Neutrophil (primary cell): ENCODE measurements around the gene NLRP6.

Experiments used
- H3K27ac ChIP-seq: fragments of 200-600 bp; sonication (generic); 2 replicates; pipeline ENCODE4 v1.5.1; 2016; ENCODE audit warnings: mild to moderate bottlenecking, moderate library complexity
- H3K27me3 ChIP-seq: fragments of 200-600 bp; sonication (generic); 2 replicates; pipeline ENCODE4 v1.6.0; 2016; ENCODE audit warnings: mild to moderate bottlenecking
- H3K36me3 ChIP-seq: fragments of 200-600 bp; sonication (generic); 2 replicates; pipeline ENCODE4 v1.5.1; 2017
- H3K4me1 ChIP-seq, 2 experiments: fragments of 200-600 bp in 1 of 2; sonication (generic) in 1 of 2; 1 replicate in 1 of 2; 2 replicates in 1 of 2; pipeline versions ENCODE4 v1.5.1 to v1.6.1; 2013 to 2016; ENCODE audit warnings: low read depth in 1 of 2, low read length in 1 of 2, mild to moderate bottlenecking in 1 of 2, moderate library complexity in 1 of 2; ENCODE audit not compliant: control insufficient read depth in 1 of 2, insufficient read depth in 1 of 2
- H3K4me3 ChIP-seq, 2 experiments: fragments of 200-600 bp in 1 of 2; sonication (generic) in 1 of 2; 1 replicate in 1 of 2; 2 replicates in 1 of 2; pipeline ENCODE4 v1.5.1; 2013 to 2016; ENCODE audit warnings: low read depth in 1 of 2, low read length in 1 of 2, mild to moderate bottlenecking in 1 of 2, moderate library complexity in 1 of 2
- H3K9me3 ChIP-seq: fragments of 200-600 bp; sonication (generic); 2 replicates; pipeline ENCODE4 v1.5.1; 2016
- TF ChIP-seq, protein P1 (sequence below): fragments of 200-600 bp; sonication (generic); IDR thresholded peaks from 2 replicates; pipeline ENCODE4 v1.5.1; 2016; ENCODE audit warnings: antibody characterized with exemption

NLRP6 gene

DNA sequence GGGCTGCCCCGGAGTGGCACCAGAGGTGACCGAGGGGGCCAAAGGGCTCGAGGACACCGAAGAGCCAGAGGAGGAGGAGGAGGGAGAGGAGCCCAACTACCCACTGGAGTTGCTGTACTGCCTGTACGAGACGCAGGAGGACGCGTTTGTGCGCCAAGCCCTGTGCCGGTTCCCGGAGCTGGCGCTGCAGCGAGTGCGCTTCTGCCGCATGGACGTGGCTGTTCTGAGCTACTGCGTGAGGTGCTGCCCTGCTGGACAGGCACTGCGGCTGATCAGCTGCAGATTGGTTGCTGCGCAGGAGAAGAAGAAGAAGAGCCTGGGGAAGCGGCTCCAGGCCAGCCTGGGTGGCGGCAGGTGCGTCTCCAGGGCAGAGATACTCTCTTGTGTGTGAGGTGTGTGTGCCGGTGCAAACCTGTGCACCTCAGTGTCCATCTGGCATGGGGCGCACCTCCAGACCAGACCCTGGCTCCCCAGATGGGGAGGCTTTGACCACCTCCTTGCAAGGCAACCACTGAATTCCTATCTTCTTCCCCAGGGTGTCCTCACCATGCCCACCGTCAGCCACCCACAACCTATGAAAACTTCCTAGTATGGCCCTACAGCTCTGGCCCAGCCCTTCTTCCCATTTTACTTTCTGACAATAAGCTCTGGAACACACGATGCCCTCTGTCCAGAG lies 3.4 kb downstream of the NLRP6 start:
- Histone ChIP-seq H3K36me3 (peaks cover 53% of the 10 kb centered on the region), H3K4me1 (peaks cover 54 to 56% of the 10 kb centered on the region in 2 experiments), H3K27ac (peak overlapping the region; percentile 86), H3K27me3 (peaks cover 97% of the 10 kb centered on the region), H3K9me3 (no peaks in the 10 kb centered on the region), H3K4me3 (peak overlapping the region; percentile 84)
- TF ChIP-seq, protein P1, sequence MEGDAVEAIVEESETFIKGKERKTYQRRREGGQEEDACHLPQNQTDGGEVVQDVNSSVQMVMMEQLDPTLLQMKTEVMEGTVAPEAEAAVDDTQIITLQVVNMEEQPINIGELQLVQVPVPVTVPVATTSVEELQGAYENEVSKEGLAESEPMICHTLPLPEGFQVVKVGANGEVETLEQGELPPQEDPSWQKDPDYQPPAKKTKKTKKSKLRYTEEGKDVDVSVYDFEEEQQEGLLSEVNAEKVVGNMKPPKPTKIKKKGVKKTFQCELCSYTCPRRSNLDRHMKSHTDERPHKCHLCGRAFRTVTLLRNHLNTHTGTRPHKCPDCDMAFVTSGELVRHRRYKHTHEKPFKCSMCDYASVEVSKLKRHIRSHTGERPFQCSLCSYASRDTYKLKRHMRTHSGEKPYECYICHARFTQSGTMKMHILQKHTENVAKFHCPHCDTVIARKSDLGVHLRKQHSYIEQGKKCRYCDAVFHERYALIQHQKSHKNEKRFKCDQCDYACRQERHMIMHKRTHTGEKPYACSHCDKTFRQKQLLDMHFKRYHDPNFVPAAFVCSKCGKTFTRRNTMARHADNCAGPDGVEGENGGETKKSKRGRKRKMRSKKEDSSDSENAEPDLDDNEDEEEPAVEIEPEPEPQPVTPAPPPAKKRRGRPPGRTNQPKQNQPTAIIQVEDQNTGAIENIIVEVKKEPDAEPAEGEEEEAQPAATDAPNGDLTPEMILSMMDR = no peak

DNA sequence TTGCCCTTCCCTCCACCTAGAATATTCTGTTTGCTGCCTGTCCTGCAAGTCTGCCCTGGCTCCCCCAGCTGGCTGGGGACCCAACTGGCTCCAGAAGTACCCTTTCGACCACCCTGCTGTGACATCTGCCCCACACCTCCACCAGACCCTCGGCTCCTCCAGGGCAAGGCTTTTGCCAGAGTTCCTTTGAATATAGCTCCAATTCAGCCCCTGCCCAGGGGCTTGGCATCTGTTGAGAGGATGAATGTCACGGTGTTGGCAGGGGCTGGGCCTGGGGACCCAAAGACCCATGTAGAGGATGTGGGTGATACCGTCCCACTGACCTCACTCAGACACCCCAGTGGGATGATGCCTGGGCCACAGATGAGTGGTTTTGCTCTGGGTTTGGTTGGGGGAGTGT lies 4.0 kb downstream of the NLRP6 start:
- H3K27me3 ChIP-seq = peaks cover 97% of the 10 kb centered on the region
- H3K4me3 ChIP-seq = peak overlapping the region; percentile 84
- no peaks in the 10 kb centered on the region for H3K9me3 ChIP-seq
- peaks cover 53% of the 10 kb centered on the region for H3K36me3 ChIP-seq
- TF ChIP-seq, protein P1 = no peak
- H3K4me1 ChIP-seq = peaks cover 54% of the 10 kb centered on the region in 2 experiments
- H3K27ac ChIP-seq = peak overlapping the region; percentile 86

DNA sequence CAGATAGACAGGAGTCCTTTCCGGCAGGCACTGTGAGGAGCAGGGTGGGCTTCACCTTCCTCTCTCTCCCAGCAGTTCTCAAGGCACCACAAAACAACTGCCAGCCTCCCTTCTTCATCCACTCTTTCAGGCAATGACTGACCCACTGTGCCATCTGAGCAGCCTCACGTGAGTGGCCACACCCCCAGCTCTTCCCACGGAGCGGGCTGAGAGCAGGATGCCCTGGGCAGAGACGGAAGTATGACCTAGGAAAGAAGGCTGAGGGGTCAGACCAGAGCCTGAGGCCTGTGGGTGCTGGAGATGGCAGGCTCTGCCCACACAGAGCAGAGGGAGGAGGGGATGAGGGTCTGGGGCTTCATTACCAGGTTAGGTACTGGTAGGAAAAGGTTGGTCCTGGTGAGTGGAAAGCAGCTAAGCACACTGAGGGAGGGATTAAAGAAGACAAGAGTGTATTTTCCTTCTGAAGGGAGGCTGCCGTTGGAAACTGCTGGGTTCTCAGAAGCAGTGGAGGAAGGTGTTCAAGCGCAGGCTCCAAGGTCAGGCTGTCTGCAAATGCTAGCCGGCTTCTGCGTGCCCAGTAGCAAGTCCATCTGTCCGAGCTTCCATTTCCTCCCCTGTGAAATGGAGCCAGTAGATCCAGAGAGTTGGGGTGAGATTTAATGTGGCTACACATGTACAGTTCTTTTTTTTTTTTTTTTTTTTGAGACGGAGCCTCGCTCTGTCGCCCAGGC lies 4.6 kb downstream of the NLRP6 start:
- H3K4me1 ChIP-seq = peaks cover 53 to 54% of the 10 kb centered on the region in 2 experiments
- H3K9me3 ChIP-seq = no peaks in the 10 kb centered on the region

DNA sequence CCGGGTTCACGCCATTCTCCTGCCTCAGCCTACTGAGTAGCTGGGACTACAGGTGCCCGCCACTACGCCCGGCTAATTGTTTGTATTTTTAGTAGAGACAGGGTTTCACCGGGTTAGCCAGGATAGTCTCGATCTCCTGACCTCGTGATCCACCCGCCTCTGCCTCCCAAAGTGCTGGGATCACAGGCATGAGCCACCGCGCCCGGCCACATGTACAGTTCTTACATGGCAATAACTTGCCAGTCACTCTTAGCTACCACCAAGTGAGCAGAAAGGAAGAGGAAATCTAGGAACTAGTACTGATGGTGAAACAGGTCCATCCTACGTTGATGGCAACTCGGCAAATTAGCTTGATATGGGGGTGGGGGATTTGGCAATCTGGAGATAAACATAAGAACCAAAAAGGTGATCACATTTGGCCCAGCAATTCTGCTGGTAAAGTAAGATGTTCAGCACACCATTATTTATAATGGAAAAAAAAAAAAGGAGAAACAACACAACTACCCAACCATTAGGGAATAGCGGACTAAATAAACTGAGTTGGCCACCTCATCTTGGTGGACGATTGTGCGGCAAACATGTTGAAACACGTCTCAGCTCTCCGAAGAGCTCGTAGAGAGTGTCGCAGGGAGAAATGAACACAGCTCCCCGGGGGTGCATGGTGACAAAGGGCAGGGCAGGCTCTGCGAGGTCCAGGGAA lies 5.3 kb downstream of the NLRP6 start:
- TF ChIP-seq, protein P1 = no peak
- peaks cover 49 to 52% of the 10 kb centered on the region in 2 experiments for H3K4me1 ChIP-seq
- peaks cover 53% of the 10 kb centered on the region for H3K36me3 ChIP-seq
- H3K9me3 ChIP-seq = no peaks in the 10 kb centered on the region
- H3K27me3 ChIP-seq = peaks cover 98% of the 10 kb centered on the region
- H3K4me3 ChIP-seq = peak overlapping the region; percentile 7 to 17
- peak overlapping the region; percentile 53 for H3K27ac ChIP-seq

More for the DNA sequence above, 4.6 kb downstream of the NLRP6 start:
- peaks cover 53% of the 10 kb centered on the region for H3K36me3 ChIP-seq
- TF ChIP-seq, protein P1 = no peak
- H3K27ac ChIP-seq = no peak overlapping the region
- peaks cover 98% of the 10 kb centered on the region for H3K27me3 ChIP-seq
- H3K4me3 ChIP-seq = peak overlapping the region; percentile 84

DNA sequence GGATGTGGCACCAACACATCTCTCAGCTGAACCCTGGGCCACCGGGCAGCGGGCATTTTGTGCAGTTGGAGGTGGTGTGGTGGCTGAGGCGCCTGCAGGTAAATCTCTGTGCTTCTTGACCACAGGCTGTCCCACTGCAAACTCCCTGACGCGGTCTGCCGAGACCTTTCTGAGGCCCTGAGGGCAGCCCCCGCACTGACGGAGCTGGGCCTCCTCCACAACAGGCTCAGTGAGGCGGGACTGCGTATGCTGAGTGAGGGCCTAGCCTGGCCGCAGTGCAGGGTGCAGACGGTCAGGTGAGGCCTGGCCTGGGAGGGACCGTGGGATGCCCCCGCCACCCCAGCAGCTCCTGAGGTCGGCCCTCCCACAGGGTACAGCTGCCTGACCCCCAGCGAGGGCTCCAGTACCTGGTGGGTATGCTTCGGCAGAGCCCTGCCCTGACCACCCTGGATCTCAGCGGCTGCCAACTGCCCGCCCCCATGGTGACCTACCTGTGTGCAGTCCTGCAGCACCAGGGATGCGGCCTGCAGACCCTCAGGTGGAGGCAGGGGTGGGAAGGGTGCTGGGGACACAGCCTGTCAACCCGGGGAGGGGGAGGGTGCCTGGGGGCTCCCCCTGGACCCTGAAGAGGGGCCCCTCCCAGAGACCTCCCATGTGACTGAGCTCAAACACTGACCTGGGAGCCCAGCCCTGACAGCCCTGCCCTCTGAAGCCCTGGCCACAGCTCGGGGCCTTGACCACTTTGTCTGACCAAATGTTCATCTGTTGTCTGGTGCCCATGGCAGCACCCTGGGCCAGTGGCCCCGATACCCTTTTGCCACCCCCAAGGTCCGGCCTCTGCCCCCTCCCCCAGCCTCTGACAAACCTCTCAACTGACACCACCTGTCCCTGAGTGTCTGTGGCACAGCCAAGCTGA lies 6.2 kb downstream of the NLRP6 start:
- no peaks in the 10 kb centered on the region for H3K9me3 ChIP-seq
- H3K27ac ChIP-seq = peak overlapping the region; percentile 44
- TF ChIP-seq, protein P1 = no peak
- H3K27me3 ChIP-seq = peaks cover 93% of the 10 kb centered on the region
- H3K4me3 ChIP-seq = peak overlapping the region; percentile 7 to 17
- H3K36me3 ChIP-seq = peaks cover 53% of the 10 kb centered on the region
- peaks cover 43 to 47% of the 10 kb centered on the region in 2 experiments for H3K4me1 ChIP-seq
